Measurements from ENCODE around the gene SHISA9.

Gene SHISA9

GRCh38 chr16:13013043-13013442 is 111.6 kb downstream of the SHISA9 start:
- no peak for DNase-seq (ENCODE audit: extremely low read depth in 1 of 2, low read depth in 1 of 2)

- DNase-seq (ENCODE audit: extremely low read depth in 1 of 2, low read depth in 1 of 2) = no peak
Measured at GRCh38 chr16:13014476-13014875, 113.1 kb downstream of the SHISA9 start.

GRCh38 chr16:13018026-13018425 is 116.6 kb downstream of the SHISA9 start:
- no peak for DNase-seq (ENCODE audit: extremely low read depth in 1 of 2, low read depth in 1 of 2)

- DNase-seq (ENCODE audit: extremely low read depth in 1 of 2, low read depth in 1 of 2) = no peak
Measured at GRCh38 chr16:13021996-13022395, 120.6 kb downstream of the SHISA9 start.

GRCh38 chr16:13029786-13030185 is 128.4 kb downstream of the SHISA9 start:
- no peak for DNase-seq (ENCODE audit: extremely low read depth in 1 of 2, low read depth in 1 of 2)

GRCh38 chr16:13030769-13031168 is 129.4 kb downstream of the SHISA9 start:
- DNase-seq (ENCODE audit: extremely low read depth in 1 of 2, low read depth in 1 of 2) = no peak

- DNase-seq (ENCODE audit: extremely low read depth in 1 of 2, low read depth in 1 of 2) = no peak
Measured at GRCh38 chr16:13032911-13033310, 131.5 kb downstream of the SHISA9 start.

- DNase-seq (ENCODE audit: extremely low read depth in 1 of 2, low read depth in 1 of 2) = no peak
Measured at GRCh38 chr16:13036600-13036999, 135.2 kb downstream of the SHISA9 start.

- DNase-seq (ENCODE audit: extremely low read depth in 1 of 2, low read depth in 1 of 2) = no peak
Measured at GRCh38 chr16:13038591-13038990, 137.2 kb downstream of the SHISA9 start.

- DNase-seq (ENCODE audit: extremely low read depth in 1 of 2, low read depth in 1 of 2) = no peak
Measured at GRCh38 chr16:13039526-13039925, 138.1 kb downstream of the SHISA9 start.

- no peak for DNase-seq (ENCODE audit: extremely low read depth in 1 of 2, low read depth in 1 of 2)
Measured at GRCh38 chr16:13041180-13041579, 139.8 kb downstream of the SHISA9 start.

- no peak for DNase-seq (ENCODE audit: extremely low read depth in 1 of 2, low read depth in 1 of 2)
Measured at GRCh38 chr16:13041646-13042290, 140.4 kb downstream of the SHISA9 start.

GRCh38 chr16:13042291-13042685 is 140.9 kb downstream of the SHISA9 start:
- no peak for DNase-seq (ENCODE audit: extremely low read depth in 1 of 2, low read depth in 1 of 2)

GRCh38 chr16:13046061-13046821 is 144.8 kb downstream of the SHISA9 start:
- no peak for DNase-seq (ENCODE audit: extremely low read depth in 1 of 2, low read depth in 1 of 2)

GRCh38 chr16:13047276-13047675 is 145.9 kb downstream of the SHISA9 start:
- DNase-seq (ENCODE audit: extremely low read depth in 1 of 2, low read depth in 1 of 2) = no peak

GRCh38 chr16:13049688-13050087 is 148.3 kb downstream of the SHISA9 start:
- no peak for DNase-seq (ENCODE audit: extremely low read depth in 1 of 2, low read depth in 1 of 2)

GRCh38 chr16:13052431-13052830 is 151.0 kb downstream of the SHISA9 start:
- no peak for DNase-seq (ENCODE audit: extremely low read depth in 1 of 2, low read depth in 1 of 2)

- DNase-seq (ENCODE audit: extremely low read depth in 1 of 2, low read depth in 1 of 2) = no peak
Measured at GRCh38 chr16:13055480-13055879, 154.1 kb downstream of the SHISA9 start.

- DNase-seq (ENCODE audit: extremely low read depth in 1 of 2, low read depth in 1 of 2) = no peak
Measured at GRCh38 chr16:13056607-13057006, 155.2 kb downstream of the SHISA9 start.

- no peak for DNase-seq (ENCODE audit: extremely low read depth in 1 of 2, low read depth in 1 of 2)
Measured at GRCh38 chr16:13060932-13061331, 159.5 kb downstream of the SHISA9 start.

GRCh38 chr16:13061691-13062090 is 160.3 kb downstream of the SHISA9 start:
- no peak for DNase-seq (ENCODE audit: extremely low read depth in 1 of 2, low read depth in 1 of 2)

- DNase-seq (ENCODE audit: extremely low read depth in 1 of 2, low read depth in 1 of 2) = no peak
Measured at GRCh38 chr16:13062219-13062618, 160.8 kb downstream of the SHISA9 start.

GRCh38 chr16:13063457-13063856 is 162.1 kb downstream of the SHISA9 start:
- no peak for DNase-seq (ENCODE audit: extremely low read depth in 1 of 2, low read depth in 1 of 2)
